SU-DHL-6 (cell line): Measurements from ENCODE around the gene SLC44A4.
"Not testable (repeated sequence)": the region's sequence is repeated elsewhere in the genome, so short reads cannot be mapped to it uniquely, and the experiment has no call there.

Experiments
- CTCF ChIP-seq: fragments of 200-600 bp; sonication (generic); IDR thresholded peaks from one replicate; pipeline ENCODE4 v1.5.1; 2017; ENCODE audit warnings: antibody characterized with exemption, mild to moderate bottlenecking, low read length, moderate library complexity; ENCODE audit not compliant: insufficient read depth, poor library complexity, severe bottlenecking
- EZH2phosphoT487 ChIP-seq: fragments of 200-600 bp; sonication (generic), shearing (Covaris generic); conservative IDR thresholded peaks from 2 replicates; pipeline ENCODE4 v1.6.1; 2018; ENCODE audit warnings: mild to moderate bottlenecking, antibody characterized with exemption, low read length, moderate library complexity, mixed read lengths

GRCh38 chr6:31864123-31864562, 14.7 kb downstream of the SLC44A4 start:
- not testable (repeated sequence) for TF ChIP-seq CTCF, EZH2phosphoT487
